GM12891 (cell line): ENCODE measurements around the gene CDK15.

ENCODE experiments used
- POLR2AphosphoS5 ChIP-seq: IDR thresholded peaks from 2 replicates; pipeline ENCODE4 v1.6.1; 2011; ENCODE audit warnings: low read depth, low read length, control low read depth
- SPI1 ChIP-seq: IDR thresholded peaks from 2 replicates; pipeline ENCODE4 v1.6.1; 2011; ENCODE audit warnings: low read depth, low read length, control low read depth

GRCh38 chr2:201930043-201930442 lies 123.7 kb downstream of the CDK15 start:
- TF ChIP-seq POLR2AphosphoS5 (no peak), SPI1 (no peak)
